ENCODE results near the gene MAMLD1.

GRCh38 chrX:150347471-150347870 lies 15.6 kb upstream of the MAMLD1 start:
- TF ChIP-seq POLR2A (IDR thresholded peaks at IDR 0.05; ENCODE audit: low read depth, low read length), result no peak
- TF ChIP-seq POLR2AphosphoS5 (IDR thresholded peaks at IDR 0.05; ENCODE audit: low read depth, low read length), result no peak
